ENCODE results near the gene SREBF2.
A peak's percentile ranks its signal among the peaks of the same experiment; 100 is the strongest.

The SREBF2 gene

DNA sequence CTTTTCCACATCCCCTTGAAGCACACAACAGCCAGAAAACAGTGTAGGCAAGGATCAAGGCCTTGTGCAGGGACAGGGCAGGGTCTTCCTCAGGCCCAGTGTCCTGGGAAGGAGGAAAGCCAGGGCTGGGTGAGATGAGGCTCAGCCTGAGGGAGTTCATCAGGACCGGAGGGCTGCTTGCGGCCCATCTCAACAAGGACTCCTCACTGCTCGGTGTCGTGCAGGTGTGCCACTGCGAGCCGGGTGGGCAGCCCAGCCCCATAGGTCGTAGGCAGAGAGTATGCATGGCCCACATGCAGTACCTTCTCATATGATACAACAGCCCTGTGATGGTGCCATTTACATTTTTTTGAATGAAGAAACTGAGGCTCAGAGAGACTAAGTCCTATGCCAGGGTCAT, 69.1 kb downstream of the SREBF2 start:
- Histone ChIP-seq H3K27me3 (replicated peaks; ENCODE audit: control insufficient read depth, insufficient read depth, low read length) (no peaks in the 10 kb centered on the region), H3K4me3 (replicated peaks; ENCODE audit: low read depth, low read length) (no peak overlapping the region), H3K36me3 (ENCODE audit: control insufficient read depth, insufficient read depth, low read length) (peaks cover 66% of the 10 kb centered on the region)
- TF ChIP-seq, protein P1, sequence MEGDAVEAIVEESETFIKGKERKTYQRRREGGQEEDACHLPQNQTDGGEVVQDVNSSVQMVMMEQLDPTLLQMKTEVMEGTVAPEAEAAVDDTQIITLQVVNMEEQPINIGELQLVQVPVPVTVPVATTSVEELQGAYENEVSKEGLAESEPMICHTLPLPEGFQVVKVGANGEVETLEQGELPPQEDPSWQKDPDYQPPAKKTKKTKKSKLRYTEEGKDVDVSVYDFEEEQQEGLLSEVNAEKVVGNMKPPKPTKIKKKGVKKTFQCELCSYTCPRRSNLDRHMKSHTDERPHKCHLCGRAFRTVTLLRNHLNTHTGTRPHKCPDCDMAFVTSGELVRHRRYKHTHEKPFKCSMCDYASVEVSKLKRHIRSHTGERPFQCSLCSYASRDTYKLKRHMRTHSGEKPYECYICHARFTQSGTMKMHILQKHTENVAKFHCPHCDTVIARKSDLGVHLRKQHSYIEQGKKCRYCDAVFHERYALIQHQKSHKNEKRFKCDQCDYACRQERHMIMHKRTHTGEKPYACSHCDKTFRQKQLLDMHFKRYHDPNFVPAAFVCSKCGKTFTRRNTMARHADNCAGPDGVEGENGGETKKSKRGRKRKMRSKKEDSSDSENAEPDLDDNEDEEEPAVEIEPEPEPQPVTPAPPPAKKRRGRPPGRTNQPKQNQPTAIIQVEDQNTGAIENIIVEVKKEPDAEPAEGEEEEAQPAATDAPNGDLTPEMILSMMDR (IDR thresholded peaks at IDR 0.05; ENCODE audit: insufficient read depth, low read length, poor library complexity, severe bottlenecking) = no peak
- DNase-seq (ENCODE audit: extremely low read depth, insufficient read length) = no peak

DNA sequence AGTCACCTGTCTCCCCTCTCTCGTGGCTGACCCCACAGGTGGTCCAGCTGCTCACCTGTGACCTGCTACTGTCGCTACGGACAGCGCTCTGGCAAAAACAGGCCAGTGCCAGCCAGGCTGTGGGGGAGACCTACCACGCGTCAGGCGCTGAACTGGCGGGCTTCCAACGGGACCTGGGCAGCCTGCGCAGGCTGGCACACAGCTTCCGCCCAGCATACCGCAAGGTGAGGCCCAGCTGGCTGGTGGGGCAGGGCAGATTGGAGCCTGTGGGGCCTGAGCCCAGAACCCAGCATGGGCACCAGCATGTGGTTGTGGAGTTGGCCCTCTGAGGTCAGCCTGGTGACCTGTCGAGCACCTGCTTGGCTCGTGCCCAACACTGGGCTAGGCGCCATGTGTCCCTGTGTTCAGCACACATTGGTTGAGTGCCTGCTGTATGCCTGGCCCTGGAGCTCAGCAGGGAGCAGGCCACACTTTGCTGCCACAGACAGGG, 70.1 kb downstream of the SREBF2 start:
- H3K36me3 ChIP-seq (ENCODE audit: control insufficient read depth, insufficient read depth, low read length) = peaks cover 67% of the 10 kb centered on the region
- no peak overlapping the region for H3K4me3 ChIP-seq (replicated peaks; ENCODE audit: low read depth, low read length)
- TF ChIP-seq, protein P1 (IDR thresholded peaks at IDR 0.05; ENCODE audit: insufficient read depth, low read length, poor library complexity, severe bottlenecking) = no peak
- peak; percentile 18 for DNase-seq (ENCODE audit: extremely low read depth, insufficient read length)
- H3K27me3 ChIP-seq (replicated peaks; ENCODE audit: control insufficient read depth, insufficient read depth, low read length) = no peaks in the 10 kb centered on the region

DNA sequence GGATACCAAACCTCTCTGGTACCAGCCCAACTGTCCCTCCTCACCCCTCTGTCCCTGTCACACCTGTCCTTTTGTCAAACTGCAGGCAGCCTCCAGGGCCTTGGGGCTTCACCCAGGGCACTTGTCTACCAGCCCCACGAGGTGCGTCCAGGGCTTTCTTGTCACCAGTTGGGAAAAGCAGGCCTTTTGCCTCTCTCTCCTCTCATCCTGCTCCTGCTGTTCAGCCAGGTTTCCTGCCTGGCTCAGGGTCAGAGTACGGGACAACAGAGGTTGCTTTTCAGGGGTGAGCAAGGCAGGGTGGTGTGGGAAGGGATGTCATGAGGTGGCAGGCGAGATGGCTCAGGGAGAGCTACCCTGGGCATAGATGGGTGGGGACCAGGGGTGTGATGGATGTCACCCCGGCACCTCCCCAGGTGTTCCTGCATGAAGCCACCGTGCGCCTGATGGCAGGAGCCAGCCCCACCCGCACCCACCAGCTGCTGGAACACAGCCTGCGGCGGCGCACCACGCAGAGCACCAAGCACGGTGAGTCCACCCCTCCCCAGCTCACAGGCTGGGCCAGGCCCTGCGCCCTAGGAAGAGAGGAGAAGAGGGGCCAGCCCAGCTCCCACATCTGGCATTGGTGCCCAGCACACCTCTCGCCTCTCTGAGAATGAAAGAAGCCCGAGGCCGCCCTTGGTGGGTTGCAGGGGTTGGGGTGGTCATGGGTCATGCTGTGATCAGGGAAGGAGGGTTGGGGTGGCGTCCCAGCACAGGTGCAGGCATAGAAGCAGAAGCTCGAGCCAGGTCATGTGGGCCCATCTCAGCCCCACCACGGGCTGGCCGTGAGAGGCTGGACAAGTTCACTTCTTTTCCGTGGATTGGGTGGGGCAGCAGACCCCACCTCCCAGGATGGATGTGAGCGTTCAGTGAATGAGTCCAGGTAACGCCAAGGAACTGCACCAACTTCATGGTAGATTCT, 71.8 kb downstream of the SREBF2 start:
- peaks cover 55% of the 10 kb centered on the region for H3K36me3 ChIP-seq (ENCODE audit: control insufficient read depth, insufficient read depth, low read length)
- TF ChIP-seq, protein P1 (IDR thresholded peaks at IDR 0.05; ENCODE audit: insufficient read depth, low read length, poor library complexity, severe bottlenecking) = no peak
- no peaks in the 10 kb centered on the region for H3K27me3 ChIP-seq (replicated peaks; ENCODE audit: control insufficient read depth, insufficient read depth, low read length)
- peak; percentile 17 for DNase-seq (ENCODE audit: extremely low read depth, insufficient read length)
- no peak overlapping the region for H3K4me3 ChIP-seq (replicated peaks; ENCODE audit: low read depth, low read length)

DNA sequence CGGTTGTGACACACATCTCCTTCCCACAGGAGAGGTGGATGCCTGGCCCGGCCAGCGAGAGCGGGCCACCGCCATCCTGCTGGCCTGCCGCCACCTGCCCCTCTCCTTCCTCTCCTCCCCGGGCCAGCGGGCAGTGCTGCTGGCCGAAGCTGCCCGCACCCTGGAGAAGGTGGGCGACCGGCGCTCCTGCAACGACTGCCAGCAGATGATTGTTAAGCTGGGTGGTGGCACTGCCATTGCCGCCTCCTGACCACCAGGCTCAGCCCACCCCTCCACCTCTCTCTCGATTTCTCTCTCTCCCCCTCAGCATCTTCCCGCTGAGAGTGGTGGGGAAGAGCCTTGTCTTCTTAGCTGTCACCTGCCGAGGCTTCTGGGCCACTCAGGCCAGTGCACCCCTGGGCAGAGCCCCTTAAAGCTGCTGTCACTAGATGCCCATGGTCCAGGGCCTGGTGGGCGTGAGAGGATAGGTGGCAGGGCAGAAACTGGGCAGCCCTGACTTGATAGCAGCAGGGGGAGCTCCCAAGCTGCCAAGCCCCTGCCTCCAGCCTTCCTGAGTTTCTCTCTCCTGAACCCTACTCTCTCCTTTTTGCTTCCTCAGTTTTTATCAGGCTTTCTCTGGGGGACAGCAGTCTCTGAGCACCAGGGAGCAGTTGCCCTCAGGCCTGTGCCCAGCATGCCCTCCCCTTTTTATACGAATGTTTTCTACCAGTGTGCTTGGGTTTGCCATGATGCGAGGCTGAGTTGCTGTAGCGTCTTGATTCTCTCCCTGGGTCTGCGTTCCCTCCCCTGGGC, 72.7 kb downstream of the SREBF2 start:
- TF ChIP-seq, protein P1 (IDR thresholded peaks at IDR 0.05; ENCODE audit: insufficient read depth, low read length, poor library complexity, severe bottlenecking) = no peak
- DNase-seq (ENCODE audit: extremely low read depth, insufficient read length) = peak; percentile 15
- peaks cover 46% of the 10 kb centered on the region for H3K36me3 ChIP-seq (ENCODE audit: control insufficient read depth, insufficient read depth, low read length)
- no peaks in the 10 kb centered on the region for H3K27me3 ChIP-seq (replicated peaks; ENCODE audit: control insufficient read depth, insufficient read depth, low read length)
- H3K4me3 ChIP-seq (replicated peaks; ENCODE audit: low read depth, low read length) = no peak overlapping the region

DNA sequence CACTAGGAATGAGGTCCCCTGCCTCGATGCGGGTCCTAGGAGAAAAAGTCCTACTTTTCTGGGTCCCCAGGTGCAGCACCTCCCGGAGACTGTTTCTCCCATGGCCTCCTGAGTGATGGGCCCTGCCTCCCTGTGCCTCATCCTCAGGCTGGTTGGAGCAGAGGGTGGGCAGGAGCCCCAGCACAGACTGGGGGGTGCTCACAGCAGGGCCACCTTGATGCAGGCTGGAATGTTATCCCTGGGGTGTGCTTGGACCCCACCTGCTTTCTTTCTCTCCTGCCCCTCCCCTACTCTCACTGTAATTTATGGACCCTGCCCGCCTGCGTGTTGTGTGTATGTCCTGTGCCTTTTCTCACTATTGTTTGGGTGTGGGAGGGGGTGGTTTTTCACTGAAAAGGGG, 73.9 kb downstream of the SREBF2 start:
- Histone ChIP-seq H3K4me3 (replicated peaks; ENCODE audit: low read depth, low read length) (no peak overlapping the region), H3K27me3 (replicated peaks; ENCODE audit: control insufficient read depth, insufficient read depth, low read length) (no peaks in the 10 kb centered on the region), H3K36me3 (ENCODE audit: control insufficient read depth, insufficient read depth, low read length) (peaks cover 37% of the 10 kb centered on the region)
- DNase-seq (ENCODE audit: extremely low read depth, insufficient read length) = no peak
- TF ChIP-seq, protein P1 (IDR thresholded peaks at IDR 0.05; ENCODE audit: insufficient read depth, low read length, poor library complexity, severe bottlenecking) = no peak

Data from GM06990 (cell line).